HG02943 (cell line): ENCODE data around the gene TBC1D3H.
"Not testable (repeated sequence)": the region's sequence is repeated elsewhere in the genome, so short reads cannot be mapped to it uniquely, and the experiment has no call there.

ENCODE experiments used
- ATAC-seq: cut with Tn5 transposase; IDR thresholded peaks from one replicate; pipeline ENCODE4 v1.9.1; 2021; ENCODE audit warnings: mild to moderate bottlenecking, low read depth, moderate library complexity; ENCODE audit not compliant: unreplicated experiment

The TBC1D3H gene

DNA sequence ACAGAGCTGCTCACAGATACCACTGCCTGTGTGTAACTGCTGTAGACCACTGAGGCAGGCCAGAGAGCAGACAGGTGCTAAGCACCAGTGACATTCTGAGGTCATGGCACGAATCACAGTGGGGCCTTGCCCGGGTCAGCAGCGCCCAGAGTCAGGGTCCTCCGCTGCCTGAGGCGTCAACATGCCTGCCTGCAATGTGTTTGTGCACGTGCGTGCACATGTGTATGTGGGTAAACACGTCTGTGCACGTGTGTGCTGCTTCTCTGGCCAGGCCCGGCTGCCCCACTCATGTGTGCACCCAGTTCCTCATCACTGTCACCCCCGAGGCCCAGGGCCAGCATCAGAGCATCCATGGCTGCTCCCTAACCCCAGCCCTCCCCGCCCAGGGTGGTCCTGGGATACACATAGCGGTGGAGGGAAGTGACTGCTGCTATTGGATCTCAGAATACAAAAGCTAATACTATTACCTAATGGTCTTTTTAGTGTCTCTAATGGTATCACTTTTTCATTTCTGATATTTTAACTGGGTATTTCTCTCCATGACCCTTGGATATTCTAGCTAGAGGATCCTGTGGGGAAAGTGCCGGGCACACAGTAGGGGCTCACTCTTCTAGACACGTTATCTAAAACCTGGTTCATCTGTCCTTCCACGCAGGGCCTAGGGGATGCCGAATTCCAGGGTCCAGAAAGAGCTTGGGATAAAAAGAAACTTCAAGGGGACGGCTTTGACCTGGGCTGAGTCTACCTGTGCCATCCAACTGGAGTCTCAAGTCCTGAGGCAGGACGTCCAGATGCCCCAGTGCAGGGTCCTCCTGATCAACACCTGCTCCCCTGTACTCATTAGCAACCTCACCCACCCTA is at the start of gene TBC1D3H:
TBC1D3H (minus strand) TSS at position 51 of the 861 bp plus-strand sequence. CDS start 1,540 bp downstream, outside the sequence.
- not testable (repeated sequence) for ATAC-seq

DNA sequence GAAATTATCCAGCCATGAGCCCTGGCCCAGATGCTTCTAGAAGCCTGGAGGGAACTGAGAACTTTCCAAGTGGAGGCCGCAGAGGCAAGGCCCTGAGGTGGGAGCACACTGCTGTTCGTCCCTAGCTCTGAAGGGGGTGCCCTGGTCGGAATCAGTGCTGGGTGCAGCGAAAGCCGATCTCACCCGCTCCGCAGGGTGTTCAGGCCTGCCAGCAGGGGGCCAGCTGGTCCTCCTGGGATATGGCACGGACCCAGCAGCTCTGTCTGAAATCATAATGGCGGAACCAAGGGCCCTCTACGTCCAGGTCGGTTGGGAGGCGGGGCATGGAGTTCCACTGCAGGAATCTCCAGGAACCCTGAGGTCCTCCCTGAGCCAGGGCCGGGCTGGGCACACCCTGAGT is 40.7 kb upstream of the TBC1D3H start:
- not testable (repeated sequence) for ATAC-seq

DNA sequence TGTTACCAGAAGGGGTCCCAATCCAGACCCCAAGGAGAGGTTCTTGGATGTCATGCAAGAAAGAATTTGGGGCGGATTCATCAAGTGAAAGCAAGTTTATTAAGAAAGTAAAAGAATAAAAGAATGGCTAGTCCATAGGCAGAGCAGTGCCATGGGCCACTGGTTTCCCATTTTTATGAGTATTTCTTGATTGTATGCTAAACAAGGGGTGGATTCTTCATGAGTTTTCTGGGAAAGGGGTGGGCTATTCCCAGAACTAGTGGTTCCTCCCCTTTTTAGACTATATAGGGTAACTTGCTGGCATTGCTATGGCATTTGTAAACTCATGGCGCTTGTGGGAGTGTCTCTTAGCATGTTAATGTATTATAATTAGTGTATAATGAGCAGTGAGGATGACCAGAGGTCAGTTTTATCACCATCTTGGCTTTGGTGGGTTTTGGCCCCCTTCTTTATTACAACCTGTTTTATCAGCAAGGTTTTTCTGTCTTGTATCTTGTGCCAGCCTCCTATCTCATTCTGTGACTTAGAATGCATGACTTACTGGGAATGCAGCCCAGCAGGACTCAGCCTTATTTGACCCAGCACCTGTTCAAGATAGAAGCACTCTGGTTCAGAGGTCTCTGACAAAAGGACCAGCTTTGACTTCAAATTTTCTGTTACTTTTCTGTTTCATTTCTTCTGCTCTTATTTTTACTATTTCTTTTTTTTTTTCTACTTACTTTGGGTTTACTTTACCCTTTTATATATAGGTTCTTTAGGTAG is 27.1 kb upstream of the TBC1D3H start:
- ATAC-seq: not testable (repeated sequence)

DNA sequence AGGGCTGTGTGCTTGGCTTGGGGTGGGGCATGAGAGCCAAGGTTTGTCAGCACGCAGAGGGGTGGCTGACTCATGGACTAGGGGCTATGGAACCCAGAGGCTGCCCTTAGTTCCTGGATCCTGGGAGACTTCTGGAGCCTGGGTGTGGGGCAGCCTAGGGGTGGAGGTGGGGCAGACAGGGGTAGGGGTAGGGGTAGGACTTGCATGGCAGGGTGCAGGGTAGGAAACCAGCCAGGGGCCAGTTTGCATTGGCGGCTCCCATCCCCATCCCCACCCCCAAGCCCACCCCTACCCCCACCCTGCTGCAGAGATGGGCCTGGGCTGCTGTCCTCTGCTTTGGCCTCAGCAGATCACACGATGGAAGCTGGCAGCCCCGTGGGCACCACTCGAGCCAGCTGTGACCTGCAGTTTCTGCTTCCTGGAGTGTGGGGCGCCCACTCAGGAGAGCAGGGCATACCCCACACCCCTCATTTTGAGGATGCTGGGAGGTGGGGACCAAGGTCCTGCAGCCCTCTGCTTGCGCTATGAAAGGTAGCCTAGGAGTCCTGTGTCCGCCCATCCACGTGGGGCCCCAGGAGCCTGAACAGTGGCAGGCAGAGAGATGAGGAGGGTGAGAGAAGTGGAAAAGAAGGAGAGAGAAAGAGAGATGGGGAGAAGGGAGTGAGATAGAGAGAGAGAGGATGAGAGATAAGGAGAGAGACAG is 2.9 kb upstream of the TBC1D3H start:
- ATAC-seq: not testable (repeated sequence)

DNA sequence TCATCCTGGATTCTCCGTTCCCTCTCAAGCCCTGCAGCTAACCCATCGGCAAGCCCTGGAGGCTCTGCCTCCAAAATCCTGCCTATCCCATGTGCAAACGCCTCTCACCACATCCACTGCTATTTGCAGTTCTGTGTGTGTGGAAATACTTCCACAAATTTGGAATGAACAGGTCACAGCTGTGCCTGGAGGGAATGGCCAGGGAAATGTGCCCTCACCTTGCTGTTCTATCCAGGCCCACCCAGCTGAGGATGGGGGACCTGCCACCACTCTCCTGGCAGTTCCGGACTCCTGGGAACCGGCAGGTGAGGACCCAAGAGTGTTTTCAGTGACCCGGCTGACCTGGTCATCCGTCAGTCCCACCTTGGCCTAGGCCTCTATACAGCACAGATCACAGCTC is 12.3 kb downstream of the TBC1D3H start:
- ATAC-seq: not testable (repeated sequence)

DNA sequence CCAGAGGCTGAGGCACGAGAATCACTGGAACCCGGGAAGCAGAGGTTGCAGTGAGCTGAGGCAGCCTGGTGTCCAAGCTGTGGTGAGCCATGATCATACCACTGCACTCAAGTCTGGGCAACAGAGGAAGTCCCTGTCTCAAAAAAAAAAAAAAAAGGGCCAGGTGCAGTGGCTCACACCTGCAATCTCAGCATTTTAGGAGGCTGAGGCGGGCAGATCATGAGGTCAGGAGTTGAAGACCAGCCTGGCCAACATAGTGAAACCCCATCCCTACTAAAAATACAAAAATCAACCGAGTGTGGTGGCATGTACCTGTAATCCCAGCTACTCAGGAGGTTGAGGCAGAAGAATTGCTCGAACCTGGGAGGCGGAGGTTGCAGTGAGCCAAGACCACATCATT is 25.7 kb downstream of the TBC1D3H start:
- ATAC-seq: not testable (repeated sequence)
